ENCODE results near the gene NDOR1.

Gene NDOR1

DNA sequence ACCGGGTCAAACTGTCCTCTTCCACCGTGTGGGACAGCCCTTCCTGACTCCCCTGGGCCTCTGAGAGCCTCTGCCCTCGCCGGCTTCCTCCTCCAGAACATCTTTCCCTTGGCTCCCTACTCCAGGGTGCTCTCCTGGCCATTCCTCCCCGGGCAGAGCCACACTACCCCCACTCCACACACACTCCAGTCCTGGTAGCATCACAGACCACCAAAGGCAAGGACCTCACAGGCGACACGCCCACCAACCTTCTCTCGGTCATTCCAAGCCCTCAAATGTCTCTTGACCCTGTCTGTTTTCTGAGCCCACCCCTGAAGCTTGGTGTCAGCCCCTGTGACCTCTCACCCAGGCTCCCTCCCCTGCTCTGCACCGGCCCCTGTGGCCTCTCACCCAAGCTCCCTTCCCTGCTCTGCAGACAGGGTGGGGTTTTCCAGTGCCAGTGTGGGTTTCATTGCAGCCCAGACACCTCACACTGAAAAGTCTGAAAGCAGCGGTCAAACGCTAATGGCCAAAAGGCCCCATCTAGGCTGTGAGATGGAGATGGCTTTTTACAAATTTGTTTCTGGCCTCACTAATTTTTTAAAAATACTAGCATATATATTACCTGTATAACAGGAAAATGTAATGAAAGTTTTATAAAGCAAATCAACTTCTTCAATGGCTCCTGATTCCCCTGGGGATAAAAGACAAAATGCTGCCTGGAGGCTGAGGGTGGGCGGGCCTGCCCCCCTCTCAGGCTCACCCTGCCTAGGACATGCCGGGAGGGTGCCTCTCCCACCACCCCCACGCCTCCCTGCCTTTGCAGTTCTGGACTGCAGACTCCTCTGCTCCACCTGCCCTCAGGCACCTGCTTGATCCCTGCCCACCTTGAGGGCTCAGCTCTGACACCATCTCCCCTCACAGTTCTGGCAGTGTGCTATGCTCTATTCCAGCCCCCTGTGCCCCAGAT, 46.1 kb upstream of the NDOR1 start:
- no peaks in the 10 kb centered on the region for H3K4me1 ChIP-seq (ENCODE audit: control insufficient read depth, low read depth, low read length)
- DNase-seq: no peak
- no peak overlapping the region for H3K9ac ChIP-seq (ENCODE audit: low read length)
- peaks cover 19% of the 10 kb centered on the region for H3K27me3 ChIP-seq (ENCODE audit: insufficient read depth, low read length, poor library complexity)
- no peak overlapping the region for H3K4me2 ChIP-seq (ENCODE audit: low read length)
- H2BK15ac ChIP-seq (replicated peaks; ENCODE audit: low read depth): no peak overlapping the region
- H3K56ac ChIP-seq (ENCODE audit: low read length): no peak overlapping the region
- no peak overlapping the region for H3K4me3 ChIP-seq (ENCODE audit: low read length)
- no peaks in the 10 kb centered on the region for H3K79me2 ChIP-seq (ENCODE audit: control insufficient read depth, insufficient read depth, low read length)
- no peaks in the 10 kb centered on the region for H3K36me3 ChIP-seq (ENCODE audit: control insufficient read depth, insufficient read depth, low read length)
- H3K4ac ChIP-seq (ENCODE audit: low read depth, low read length): no peak overlapping the region
- WGBS (ENCODE audit: extremely low coverage, insufficient coverage, low lambda C conversion rate): no CpG with 5 or more reads among the region's 14 CpGs
- no peak overlapping the region for H2AK5ac ChIP-seq (ENCODE audit: low read length)
- no peak overlapping the region for H2BK120ac ChIP-seq (ENCODE audit: low read depth, low read length)
- H2BK5ac ChIP-seq (ENCODE audit: low read length): no peak overlapping the region
- H4K5ac ChIP-seq (ENCODE audit: low read length): no peak overlapping the region
- no peaks in the 10 kb centered on the region for H3K79me1 ChIP-seq (ENCODE audit: low read length)
- no peak overlapping the region for H3K23ac ChIP-seq (ENCODE audit: low read length)
- H3K27ac ChIP-seq (ENCODE audit: low read depth, low read length): no peak overlapping the region
- no peak overlapping the region for H4K8ac ChIP-seq (ENCODE audit: low read depth, low read length)
- H3K18ac ChIP-seq (ENCODE audit: low read length): no peak overlapping the region

DNA sequence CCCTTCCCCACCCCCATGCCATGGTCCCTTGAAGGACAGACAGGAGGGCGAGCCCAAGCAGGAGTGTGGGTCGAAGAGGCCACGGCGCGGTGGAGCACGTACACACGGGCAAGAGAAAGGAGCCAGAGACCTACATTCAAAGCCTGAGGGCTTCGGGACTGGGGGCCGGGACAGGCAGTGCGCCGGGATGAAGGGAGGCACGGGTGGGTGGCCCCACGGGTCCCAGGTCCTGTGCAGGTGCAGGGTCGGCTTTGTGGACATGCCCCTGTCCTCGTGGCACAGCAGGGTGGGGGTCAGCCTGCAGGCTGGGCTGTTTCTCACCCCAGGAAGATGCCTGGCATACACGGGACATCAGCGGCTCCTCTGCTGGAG, 45.5 kb upstream of the NDOR1 start:
- Histone ChIP-seq H3K4me3 (ENCODE audit: low read length) (no peak overlapping the region), H2BK15ac (replicated peaks; ENCODE audit: low read depth) (no peak overlapping the region), H2BK120ac (ENCODE audit: low read depth, low read length) (no peak overlapping the region), H3K4me2 (ENCODE audit: low read length) (no peak overlapping the region), H3K36me3 (ENCODE audit: control insufficient read depth, insufficient read depth, low read length) (no peaks in the 10 kb centered on the region), H4K8ac (ENCODE audit: low read depth, low read length) (no peak overlapping the region), H2AK5ac (ENCODE audit: low read length) (no peak overlapping the region), H3K79me2 (ENCODE audit: control insufficient read depth, insufficient read depth, low read length) (no peaks in the 10 kb centered on the region), H3K27ac (ENCODE audit: low read depth, low read length) (no peak overlapping the region), H3K23ac (ENCODE audit: low read length) (no peak overlapping the region), H4K5ac (ENCODE audit: low read length) (no peak overlapping the region), H3K79me1 (ENCODE audit: low read length) (no peaks in the 10 kb centered on the region), H2BK5ac (ENCODE audit: low read length) (no peak overlapping the region), H3K56ac (ENCODE audit: low read length) (no peak overlapping the region), H3K18ac (ENCODE audit: low read length) (no peak overlapping the region), H3K4me1 (ENCODE audit: control insufficient read depth, low read depth, low read length) (no peaks in the 10 kb centered on the region), H3K4ac (ENCODE audit: low read depth, low read length) (no peak overlapping the region), H3K27me3 (ENCODE audit: insufficient read depth, low read length, poor library complexity) (peaks cover 19% of the 10 kb centered on the region), H3K9ac (ENCODE audit: low read length) (no peak overlapping the region)
- no CpG with 5 or more reads among the region's 17 CpGs for WGBS (ENCODE audit: extremely low coverage, insufficient coverage, low lambda C conversion rate)
- DNase-seq: no peak

DNA sequence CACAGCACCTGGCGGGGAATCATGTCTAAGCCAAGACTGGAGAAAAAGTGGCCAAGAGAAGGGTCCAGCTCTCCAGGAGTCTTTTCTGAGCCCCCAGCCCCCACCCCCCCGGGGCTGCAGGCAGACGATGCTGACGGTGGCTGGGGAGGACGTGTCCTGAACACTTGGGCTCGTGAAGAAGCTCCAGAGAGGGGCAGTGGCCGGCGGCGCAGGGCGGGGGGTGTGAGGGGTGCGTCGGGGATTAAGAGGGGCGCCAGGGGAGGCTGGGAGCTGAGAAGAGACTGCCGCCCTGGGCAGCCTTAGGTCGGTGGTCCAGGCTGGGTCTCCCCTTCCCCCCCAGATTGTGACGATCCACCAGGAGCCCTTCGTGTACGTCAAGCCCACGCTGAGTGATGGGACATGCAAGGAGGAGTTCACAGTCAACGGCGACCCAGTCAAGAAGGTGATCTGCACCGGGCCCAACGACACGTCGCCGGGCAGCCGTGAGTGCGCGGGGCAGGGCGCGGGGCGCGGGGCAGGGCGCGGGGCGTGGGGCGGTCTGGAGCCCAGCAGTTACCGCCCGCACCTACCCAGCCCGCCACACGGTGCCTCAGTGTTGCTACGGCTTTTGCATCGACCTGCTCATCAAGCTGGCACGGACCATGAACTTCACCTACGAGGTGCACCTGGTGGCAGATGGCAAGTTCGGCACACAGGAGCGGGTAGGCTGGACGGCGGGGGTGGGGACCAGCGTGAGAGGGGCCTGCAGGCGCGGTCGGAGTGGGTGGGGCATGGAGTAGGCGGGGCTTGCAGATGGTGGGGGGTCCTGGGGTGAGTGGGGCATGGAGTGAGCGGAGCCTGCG, 44.6 kb upstream of the NDOR1 start:
- no CpG with 5 or more reads among the region's 56 CpGs for WGBS (ENCODE audit: extremely low coverage, insufficient coverage, low lambda C conversion rate)
- no peak overlapping the region for H3K23ac ChIP-seq (ENCODE audit: low read length)
- H3K18ac ChIP-seq (ENCODE audit: low read length): no peak overlapping the region
- H2BK120ac ChIP-seq (ENCODE audit: low read depth, low read length): no peak overlapping the region
- H2BK15ac ChIP-seq (replicated peaks; ENCODE audit: low read depth): no peak overlapping the region
- no peaks in the 10 kb centered on the region for H3K36me3 ChIP-seq (ENCODE audit: control insufficient read depth, insufficient read depth, low read length)
- no peak overlapping the region for H4K5ac ChIP-seq (ENCODE audit: low read length)
- no peaks in the 10 kb centered on the region for H3K79me1 ChIP-seq (ENCODE audit: low read length)
- H3K4ac ChIP-seq (ENCODE audit: low read depth, low read length): no peak overlapping the region
- no peak overlapping the region for H3K27ac ChIP-seq (ENCODE audit: low read depth, low read length)
- no peaks in the 10 kb centered on the region for H3K79me2 ChIP-seq (ENCODE audit: control insufficient read depth, insufficient read depth, low read length)
- no peak overlapping the region for H3K4me2 ChIP-seq (ENCODE audit: low read length)
- H3K4me3 ChIP-seq (ENCODE audit: low read length): no peak overlapping the region
- peaks cover 18% of the 10 kb centered on the region for H3K27me3 ChIP-seq (ENCODE audit: insufficient read depth, low read length, poor library complexity)
- no peak overlapping the region for H3K56ac ChIP-seq (ENCODE audit: low read length)
- H3K9ac ChIP-seq (ENCODE audit: low read length): no peak overlapping the region
- H4K8ac ChIP-seq (ENCODE audit: low read depth, low read length): no peak overlapping the region
- H3K4me1 ChIP-seq (ENCODE audit: control insufficient read depth, low read depth, low read length): no peaks in the 10 kb centered on the region
- no peak overlapping the region for H2AK5ac ChIP-seq (ENCODE audit: low read length)
- DNase-seq: no peak
- H2BK5ac ChIP-seq (ENCODE audit: low read length): no peak overlapping the region

DNA sequence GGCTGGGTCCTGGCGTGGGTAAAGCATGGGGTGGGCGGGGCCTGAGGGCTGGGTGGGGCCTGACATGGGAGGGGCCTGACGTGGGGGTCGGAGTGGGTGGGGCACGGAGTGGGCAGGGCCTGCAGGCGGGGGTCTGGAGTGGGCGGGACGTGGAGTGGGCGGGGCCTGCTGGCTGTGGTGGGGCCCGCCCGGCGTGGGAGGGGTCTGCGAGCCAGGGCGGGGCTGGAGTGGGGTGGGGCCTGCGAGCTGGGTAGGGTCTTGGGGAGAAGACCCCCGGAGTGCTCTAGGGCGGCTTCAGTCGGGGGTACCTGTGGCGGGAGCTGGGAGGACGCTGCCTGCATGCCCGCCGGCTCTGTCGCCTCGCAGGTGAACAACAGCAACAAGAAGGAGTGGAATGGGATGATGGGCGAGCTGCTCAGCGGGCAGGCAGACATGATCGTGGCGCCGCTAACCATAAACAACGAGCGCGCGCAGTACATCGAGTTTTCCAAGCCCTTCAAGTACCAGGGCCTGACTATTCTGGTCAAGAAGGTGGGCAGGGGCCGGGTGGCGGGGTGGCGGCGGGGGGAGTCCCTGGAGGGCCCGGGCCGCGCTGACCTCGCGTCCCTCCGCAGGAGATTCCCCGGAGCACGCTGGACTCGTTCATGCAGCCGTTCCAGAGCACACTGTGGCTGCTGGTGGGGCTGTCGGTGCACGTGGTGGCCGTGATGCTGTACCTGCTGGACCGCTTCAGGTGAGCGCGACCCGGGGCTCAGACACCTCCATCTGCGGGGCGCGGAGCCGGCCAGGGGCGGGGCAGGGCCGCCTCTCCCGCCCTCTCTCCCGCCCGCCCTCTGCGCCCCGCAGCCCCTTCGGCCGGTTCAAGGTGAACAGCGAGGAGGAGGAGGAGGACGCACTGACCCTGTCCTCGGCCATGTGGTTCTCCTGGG, 43.7 kb upstream of the NDOR1 start:
- peak; percentile 21 for DNase-seq
- Histone ChIP-seq H2BK5ac (ENCODE audit: low read length) (no peak overlapping the region), H4K5ac (ENCODE audit: low read length) (no peak overlapping the region), H3K27ac (ENCODE audit: low read depth, low read length) (no peak overlapping the region), H3K9ac (ENCODE audit: low read length) (no peak overlapping the region), H3K79me2 (ENCODE audit: control insufficient read depth, insufficient read depth, low read length) (no peaks in the 10 kb centered on the region), H4K8ac (ENCODE audit: low read depth, low read length) (no peak overlapping the region), H3K4ac (ENCODE audit: low read depth, low read length) (no peak overlapping the region), H2BK120ac (ENCODE audit: low read depth, low read length) (no peak overlapping the region), H3K36me3 (ENCODE audit: control insufficient read depth, insufficient read depth, low read length) (no peaks in the 10 kb centered on the region), H3K56ac (ENCODE audit: low read length) (no peak overlapping the region), H3K79me1 (ENCODE audit: low read length) (no peaks in the 10 kb centered on the region), H3K4me3 (ENCODE audit: low read length) (no peak overlapping the region), H2AK5ac (ENCODE audit: low read length) (no peak overlapping the region), H3K27me3 (ENCODE audit: insufficient read depth, low read length, poor library complexity) (peaks cover 19% of the 10 kb centered on the region), H3K4me1 (ENCODE audit: control insufficient read depth, low read depth, low read length) (no peaks in the 10 kb centered on the region), H3K23ac (ENCODE audit: low read length) (no peak overlapping the region), H2BK15ac (replicated peaks; ENCODE audit: low read depth) (no peak overlapping the region), H3K18ac (ENCODE audit: low read length) (no peak overlapping the region), H3K4me2 (ENCODE audit: low read length) (no peak overlapping the region)
- WGBS (ENCODE audit: extremely low coverage, insufficient coverage, low lambda C conversion rate): no CpG with 5 or more reads among the region's 71 CpGs

DNA sequence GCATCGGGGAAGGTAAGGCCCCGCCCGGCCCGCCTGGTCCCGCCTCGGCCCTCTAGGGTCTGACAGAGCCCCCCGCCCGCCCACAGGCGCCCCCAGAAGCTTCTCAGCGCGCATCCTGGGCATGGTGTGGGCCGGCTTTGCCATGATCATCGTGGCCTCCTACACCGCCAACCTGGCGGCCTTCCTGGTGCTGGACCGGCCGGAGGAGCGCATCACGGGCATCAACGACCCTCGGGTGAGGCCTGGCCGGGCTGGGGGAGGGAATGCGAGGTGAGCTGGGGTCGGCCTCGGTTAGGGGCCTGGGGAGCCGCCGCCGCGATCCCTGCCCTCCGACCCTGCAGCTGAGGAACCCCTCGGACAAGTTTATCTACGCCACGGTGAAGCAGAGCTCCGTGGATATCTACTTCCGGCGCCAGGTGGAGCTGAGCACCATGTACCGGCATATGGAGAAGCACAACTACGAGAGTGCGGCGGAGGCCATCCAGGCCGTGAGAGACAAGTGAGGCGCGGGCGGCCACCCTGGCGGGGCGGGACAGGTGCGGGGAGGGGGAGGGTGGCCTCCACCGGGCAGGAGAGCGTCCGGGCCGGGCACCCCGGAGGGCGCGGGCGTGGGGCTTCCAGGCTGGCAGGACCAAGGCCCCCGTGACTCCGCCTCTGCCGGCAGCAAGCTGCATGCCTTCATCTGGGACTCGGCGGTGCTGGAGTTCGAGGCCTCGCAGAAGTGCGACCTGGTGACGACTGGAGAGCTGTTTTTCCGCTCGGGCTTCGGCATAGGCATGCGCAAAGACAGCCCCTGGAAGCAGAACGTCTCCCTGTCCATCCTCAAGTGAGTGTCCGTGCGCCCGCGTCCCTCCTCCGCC, 42.8 kb upstream of the NDOR1 start:
- Histone ChIP-seq H3K23ac (ENCODE audit: low read length) (no peak overlapping the region), H3K79me1 (ENCODE audit: low read length) (no peaks in the 10 kb centered on the region), H3K27ac (ENCODE audit: low read depth, low read length) (no peak overlapping the region), H3K4ac (ENCODE audit: low read depth, low read length) (no peak overlapping the region), H3K4me2 (ENCODE audit: low read length) (peak overlapping the region; percentile 11), H3K18ac (ENCODE audit: low read length) (no peak overlapping the region), H3K4me3 (ENCODE audit: low read length) (no peak overlapping the region), H4K5ac (ENCODE audit: low read length) (no peak overlapping the region), H2BK15ac (replicated peaks; ENCODE audit: low read depth) (no peak overlapping the region), H4K8ac (ENCODE audit: low read depth, low read length) (no peak overlapping the region), H3K9ac (ENCODE audit: low read length) (no peak overlapping the region), H3K27me3 (ENCODE audit: insufficient read depth, low read length, poor library complexity) (peaks cover 26% of the 10 kb centered on the region), H3K56ac (ENCODE audit: low read length) (peak overlapping the region; percentile 42), H3K36me3 (ENCODE audit: control insufficient read depth, insufficient read depth, low read length) (no peaks in the 10 kb centered on the region), H2AK5ac (ENCODE audit: low read length) (no peak overlapping the region), H2BK120ac (ENCODE audit: low read depth, low read length) (no peak overlapping the region), H3K4me1 (ENCODE audit: control insufficient read depth, low read depth, low read length) (no peaks in the 10 kb centered on the region), H3K79me2 (ENCODE audit: control insufficient read depth, insufficient read depth, low read length) (no peaks in the 10 kb centered on the region), H2BK5ac (ENCODE audit: low read length) (no peak overlapping the region)
- DNase-seq: peak; percentile 50
- no CpG with 5 or more reads among the region's 74 CpGs for WGBS (ENCODE audit: extremely low coverage, insufficient coverage, low lambda C conversion rate)

All from mesendoderm (in vitro differentiated cells).